Inflammatory macrophage treated with lipopolysaccharide for 4 hours (primary cell): ENCODE results near the gene ZNF248.

Experiments
- DNase-seq: peaks from one replicate; pipeline ENCODE4 v3.0.0-alpha.2; 2020

ZNF248 gene

DNA sequence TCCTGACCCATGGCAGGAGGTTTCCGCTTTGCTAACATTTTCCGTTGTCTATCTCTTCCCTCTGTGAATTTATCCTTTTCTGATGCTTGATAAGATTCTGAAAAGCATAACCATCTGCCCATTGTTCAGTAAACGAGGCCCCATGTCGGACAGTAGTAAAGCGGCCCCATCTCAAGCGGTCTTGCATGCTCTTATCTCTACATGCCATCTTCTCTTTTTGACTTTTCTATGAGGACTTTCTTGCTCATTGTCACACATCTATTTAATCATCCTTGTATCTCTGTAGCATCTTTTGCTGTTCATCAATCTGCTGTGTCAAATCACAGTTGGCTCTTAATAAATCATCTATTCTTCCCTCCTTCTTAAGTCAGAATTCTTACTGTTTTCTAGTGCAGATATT lies 37.6 kb downstream of the ZNF248 start:
- DNase-seq = no peak

DNA sequence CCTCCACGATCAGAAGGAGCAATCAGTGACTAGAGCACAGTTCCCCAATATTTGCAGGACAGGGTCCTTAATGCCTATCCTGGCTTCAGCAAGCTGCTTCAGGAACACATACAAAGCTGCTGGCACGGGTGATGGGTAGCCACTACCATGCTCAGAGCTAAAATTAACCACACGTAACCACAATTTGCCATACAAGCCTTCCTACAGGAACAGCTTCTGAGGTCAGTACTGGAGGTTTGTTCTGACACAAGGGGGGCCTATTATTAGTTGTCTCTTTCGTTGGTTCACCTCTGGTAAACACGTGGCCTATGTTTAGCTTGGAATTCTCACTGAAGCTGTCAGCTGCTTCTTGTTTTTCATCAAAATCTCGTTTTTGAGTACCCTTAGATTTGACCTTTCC lies 41.1 kb downstream of the ZNF248 start:
- no peak for DNase-seq

GRCh38 chr10:37813763-37814162 lies 43.6 kb downstream of the ZNF248 start:
- DNase-seq = no peak

DNA sequence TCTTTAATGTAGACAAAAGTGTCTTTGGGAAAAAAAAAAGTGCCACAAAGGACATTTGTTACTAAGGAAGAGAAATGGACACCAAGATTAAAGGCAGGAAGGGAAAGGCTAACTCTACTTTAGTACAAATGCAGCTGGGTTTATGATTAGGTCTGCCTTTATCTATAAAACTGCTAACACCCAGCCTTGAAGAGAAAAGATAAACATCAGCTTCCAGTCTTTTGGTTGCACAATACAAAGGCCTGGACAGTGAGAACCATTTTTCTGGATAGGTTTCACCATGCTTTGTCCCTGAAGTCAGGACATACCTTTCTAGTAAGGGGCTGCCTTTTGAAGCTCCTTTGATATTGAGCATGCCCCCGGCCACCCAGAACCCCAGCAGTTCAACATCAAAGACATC lies 45.1 kb downstream of the ZNF248 start:
- DNase-seq = no peak

GRCh38 chr10:37803269-37803668 lies 54.1 kb downstream of the ZNF248 start:
- no peak for DNase-seq

DNA sequence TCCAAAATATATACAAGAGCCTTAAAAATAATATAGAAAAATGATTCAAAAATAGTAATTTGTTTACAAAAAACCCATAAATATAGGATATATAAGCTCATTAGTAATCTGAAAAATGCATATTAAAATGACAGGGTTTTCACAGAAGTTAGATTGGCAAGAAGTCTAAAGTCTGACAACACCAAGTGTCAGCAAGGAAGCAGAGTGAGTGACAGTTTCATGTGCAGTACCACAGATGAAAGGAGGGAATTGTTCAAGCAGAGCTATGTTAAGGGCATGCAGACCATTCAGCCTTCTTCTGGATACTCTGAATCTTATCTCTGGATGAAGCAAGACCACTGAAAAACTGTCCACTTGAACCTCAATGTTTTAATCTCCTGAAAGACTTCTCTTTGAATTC lies 55.9 kb downstream of the ZNF248 start:
- DNase-seq = no peak

- DNase-seq = no peak
Measured at GRCh38 chr10:37794305-37794976, 63.0 kb downstream of the ZNF248 start.

DNA sequence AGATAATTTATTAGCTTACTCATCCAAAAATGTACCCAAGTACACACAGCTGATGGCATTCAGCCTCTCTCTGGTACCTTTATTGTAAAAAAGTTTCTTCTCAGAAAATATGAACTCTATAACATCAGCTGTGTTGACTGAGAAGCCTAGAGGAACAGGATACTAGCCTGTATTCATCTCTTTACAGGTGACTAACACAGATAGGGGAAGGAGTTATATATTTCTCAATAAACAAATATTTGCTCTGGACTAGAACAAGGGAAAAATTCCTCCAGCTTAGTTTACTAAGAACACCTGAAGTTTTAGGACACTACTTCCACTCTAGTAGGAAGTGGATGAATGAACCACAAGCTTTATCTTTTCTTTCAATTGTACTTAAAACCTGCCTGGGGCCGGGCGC lies 67.8 kb downstream of the ZNF248 start:
- no peak for DNase-seq

DNA sequence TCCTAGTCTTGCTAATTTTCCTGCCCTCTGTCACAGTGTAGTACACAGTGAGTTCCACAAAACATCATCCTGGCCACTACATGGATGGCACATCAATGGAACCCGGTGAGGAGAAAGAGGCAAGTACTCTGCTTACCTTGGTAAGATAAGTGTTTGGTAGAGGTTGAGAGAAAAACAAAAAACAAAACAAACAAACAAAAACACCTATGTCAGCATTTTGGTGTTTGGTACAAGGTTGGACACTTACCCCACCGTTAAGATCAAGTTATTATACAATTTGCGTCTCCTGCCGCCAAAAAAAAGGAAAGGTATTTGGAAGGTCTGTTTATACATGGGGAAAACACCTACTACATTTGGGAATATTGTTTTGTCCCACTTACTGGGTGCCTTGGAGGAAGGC lies 72.7 kb downstream of the ZNF248 start:
- DNase-seq = no peak

GRCh38 chr10:37780536-37780935 lies 76.9 kb downstream of the ZNF248 start:
- DNase-seq = no peak

- DNase-seq = no peak
Measured at GRCh38 chr10:37777056-37777455, 80.4 kb downstream of the ZNF248 start.

DNA sequence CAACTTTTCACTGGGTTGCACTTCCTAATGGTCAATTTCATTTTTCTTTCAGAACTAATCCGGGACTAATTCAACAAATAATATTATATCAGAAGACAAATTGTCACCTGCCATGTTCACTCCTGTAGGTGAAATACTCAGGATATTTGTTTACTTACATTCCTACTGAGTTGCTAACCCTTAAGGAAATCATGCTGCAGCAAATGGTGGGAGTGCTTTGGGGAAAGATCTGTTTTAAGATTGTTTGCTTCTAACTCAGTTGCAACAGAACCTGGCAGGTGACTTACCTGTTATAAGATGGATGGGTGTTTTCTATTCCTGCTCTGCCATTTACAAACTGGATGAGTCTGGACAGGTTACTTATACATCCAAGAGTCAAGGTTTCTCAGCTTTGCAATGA lies 81.8 kb downstream of the ZNF248 start:
- no peak for DNase-seq

DNA sequence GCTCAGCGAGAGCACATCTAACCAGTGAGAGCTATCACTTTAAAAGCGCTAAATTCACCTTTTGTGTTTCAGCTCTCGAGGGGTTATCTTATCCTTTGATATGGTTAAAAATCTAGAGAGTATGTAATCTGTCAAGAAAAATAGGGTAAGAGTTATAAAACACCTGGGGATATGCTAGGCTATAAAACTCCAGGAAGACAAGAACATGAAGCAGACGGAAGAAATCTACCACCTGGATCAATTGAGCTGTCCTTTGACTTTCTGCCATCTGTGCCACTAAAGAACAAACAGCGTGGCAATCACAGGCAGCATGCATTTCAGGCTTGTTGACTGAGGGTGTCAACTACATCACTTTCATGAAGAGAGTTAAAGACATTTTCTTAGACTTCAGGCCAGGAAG lies 83.1 kb downstream of the ZNF248 start:
- DNase-seq = no peak

GRCh38 chr10:37765216-37765615 lies 92.2 kb downstream of the ZNF248 start:
- DNase-seq = no peak

DNA sequence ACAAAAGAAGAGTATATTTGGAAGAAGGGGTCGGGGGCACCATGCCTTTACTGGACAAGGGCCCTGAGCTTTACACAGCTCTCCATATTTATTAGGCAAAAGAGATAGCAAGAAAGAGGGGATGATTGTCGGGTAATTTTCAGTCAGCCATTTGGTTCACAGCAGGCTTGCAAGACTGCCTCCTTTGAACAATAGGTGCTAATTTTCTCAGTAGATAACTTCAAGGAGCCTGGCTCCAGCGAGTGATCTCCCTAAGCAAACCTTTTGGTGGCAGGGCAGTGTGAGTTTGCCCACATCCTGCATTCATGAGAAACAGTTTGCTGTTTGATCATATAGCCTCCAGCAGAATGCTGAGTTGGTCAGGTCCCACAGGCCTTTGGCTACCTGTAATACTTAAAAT lies 94.3 kb downstream of the ZNF248 start:
- DNase-seq = no peak

GRCh38 chr10:37762287-37762686 lies 95.1 kb downstream of the ZNF248 start:
- no peak for DNase-seq

DNA sequence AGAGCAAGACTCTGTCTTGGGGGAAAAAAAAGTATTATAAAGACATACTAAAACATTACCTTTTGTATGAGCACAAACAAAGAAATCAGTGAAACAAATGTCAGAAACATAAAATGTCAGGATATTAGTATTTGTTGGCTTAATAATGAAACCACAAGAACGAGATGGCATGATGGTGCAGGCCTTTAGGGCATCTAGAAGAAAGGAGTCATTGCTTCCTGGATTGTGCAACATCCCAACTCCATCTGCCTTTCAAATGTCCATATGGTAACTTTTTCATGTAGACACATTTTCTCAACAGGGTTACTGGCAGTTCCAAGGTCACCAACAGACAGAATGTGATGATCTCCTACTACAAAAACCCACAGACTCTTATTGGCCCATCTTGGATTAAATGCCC lies 96.6 kb downstream of the ZNF248 start:
- DNase-seq = no peak

GRCh38 chr10:37758074-37758473 lies 99.3 kb downstream of the ZNF248 start:
- no peak for DNase-seq

GRCh38 chr10:37754538-37755323 lies 102.7 kb downstream of the ZNF248 start:
- no peak for DNase-seq

DNA sequence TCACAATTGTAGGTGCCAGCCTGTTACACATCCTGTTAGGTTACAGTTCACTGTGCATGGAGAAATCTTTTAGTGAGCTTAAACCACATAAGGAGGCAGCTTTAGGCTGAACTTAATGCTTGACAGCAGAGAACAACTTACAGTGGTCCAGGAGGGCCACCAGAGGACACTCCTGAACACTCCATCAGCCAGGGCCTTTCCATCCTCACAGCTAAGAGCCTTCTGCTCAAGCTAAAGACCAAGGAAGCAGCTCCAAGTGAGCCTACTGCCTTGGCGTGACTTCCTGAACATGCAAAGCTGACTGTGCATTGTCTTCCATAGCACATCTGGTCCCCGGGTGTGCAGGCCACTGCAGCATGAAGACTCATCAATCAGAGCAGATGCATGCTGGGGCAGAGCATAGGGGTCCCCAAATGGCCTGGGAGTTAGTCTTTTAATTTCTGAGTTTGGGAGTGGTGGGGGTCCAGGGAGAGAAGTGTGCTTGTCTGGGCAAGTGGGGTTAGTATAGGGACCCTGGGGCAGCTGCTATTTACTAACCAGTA lies 105.0 kb downstream of the ZNF248 start:
- no peak for DNase-seq

GRCh38 chr10:37748170-37748569 lies 109.2 kb downstream of the ZNF248 start:
- no peak for DNase-seq

- DNase-seq = no peak
Measured at GRCh38 chr10:37747081-37747480, 110.3 kb downstream of the ZNF248 start.

DNA sequence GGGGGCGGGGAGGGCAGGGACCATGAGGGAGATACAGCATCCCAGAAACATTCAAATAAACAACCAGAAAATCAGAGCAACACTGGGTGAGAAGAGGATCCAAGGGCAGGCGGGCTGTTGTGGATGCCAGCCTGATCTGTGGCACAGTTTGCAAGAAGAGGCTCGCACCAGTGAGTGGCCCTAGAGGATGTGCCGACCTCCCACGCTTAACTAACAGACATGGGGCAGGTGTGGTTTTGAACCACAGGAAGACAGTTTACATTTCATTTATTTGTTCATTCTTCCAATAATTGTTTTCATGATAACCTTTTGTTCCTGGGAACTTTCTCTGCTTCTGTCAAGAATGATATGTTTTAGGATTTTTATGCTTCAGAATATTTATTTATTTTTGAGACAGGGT lies 115.6 kb downstream of the ZNF248 start:
- no peak for DNase-seq

- DNase-seq = no peak
Measured at GRCh38 chr10:37739181-37739580, 118.2 kb downstream of the ZNF248 start.
